HL-60 (cell line): ENCODE results near the gene ZSCAN5A.

Source experiments
- DNase-seq, 2 experiments: peaks; one replicate each; pipeline ENCODE4 v3.0.0-alpha.2; 2010 to 2020; ENCODE audit warnings: low read depth in 1 of 2, low spot score in 1 of 2
- H3K27ac ChIP-seq: fragments of 250-450 bp; sonication (Bioruptor Pico); replicated peaks from 2 replicates; pipeline ENCODE4 v1.5.1; 2020; ENCODE audit warnings: mild to moderate bottlenecking, moderate library complexity
- H3K27me3 ChIP-seq: fragments of 250-450 bp; sonication (Bioruptor Pico); 2 replicates; pipeline ENCODE4 v1.5.1; 2021; ENCODE audit warnings: mild to moderate bottlenecking, moderate library complexity; ENCODE audit not compliant: insufficient read depth, poor library complexity, severe bottlenecking
- H3K4me3 ChIP-seq: replicated peaks from 2 replicates; pipeline ENCODE4 v1.5.1; 2011; ENCODE audit warnings: mild to moderate bottlenecking, control low read depth, low read length; ENCODE audit not compliant: insufficient read depth
- CTCF ChIP-seq: IDR thresholded peaks from one replicate; pipeline ENCODE4 v1.5.1; 2011; ENCODE audit warnings: low read length, control low read depth, inconsistent platforms; ENCODE audit not compliant: insufficient read depth
- GABPA ChIP-seq: IDR thresholded peaks from 2 replicates; pipeline ENCODE4 v1.6.1; 2012; ENCODE audit warnings: low read depth
- POLR2AphosphoS5 ChIP-seq: IDR thresholded peaks from 2 replicates; pipeline ENCODE4 v1.6.1; 2012; ENCODE audit warnings: low read depth
- REST ChIP-seq: IDR thresholded peaks from 2 replicates; pipeline ENCODE4 v1.6.1; 2012; ENCODE audit warnings: low read depth; ENCODE audit not compliant: insufficient replicate concordance
- SPI1 ChIP-seq: IDR thresholded peaks from 2 replicates; pipeline ENCODE4 v1.6.1; 2012; ENCODE audit warnings: low read depth, mild to moderate bottlenecking, borderline replicate concordance

ZSCAN5A gene

GRCh38 chr19:56333506-56333905 is 18.9 kb upstream of the ZSCAN5A start:
- H3K27ac ChIP-seq, result no peak overlapping the region
- H3K27me3 ChIP-seq, result no peaks in the 10 kb centered on the region
- TF ChIP-seq CTCF, result peak; percentile 60
- TF ChIP-seq POLR2AphosphoS5, result no peak
- TF ChIP-seq SPI1, result no peak
- no peak for TF ChIP-seq REST
- DNase-seq, result peak; percentile 52 to 72
- no peak overlapping the region for H3K4me3 ChIP-seq

DNA sequence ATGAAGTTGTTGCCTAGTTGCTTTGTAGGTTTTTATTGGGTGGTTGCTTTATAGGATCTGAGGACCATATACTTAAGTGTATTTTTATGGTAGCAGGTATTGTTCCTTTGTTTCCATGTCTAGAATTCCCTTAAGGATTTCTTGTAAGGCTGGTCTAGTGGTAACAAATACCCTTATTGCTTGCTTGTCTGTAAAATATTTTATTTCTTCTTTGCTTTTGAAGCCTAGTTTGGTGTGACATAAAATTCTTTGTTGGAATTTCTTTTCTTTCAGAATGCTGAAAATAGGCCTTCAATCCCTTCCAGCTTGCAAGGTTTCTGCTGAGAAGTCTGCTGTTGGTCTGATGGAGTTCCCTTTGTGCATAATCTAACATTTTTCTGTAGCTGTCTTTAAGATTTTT is 18.1 kb upstream of the ZSCAN5A start:
- H3K4me3 ChIP-seq, result no peak overlapping the region
- H3K27me3 ChIP-seq, result no peaks in the 10 kb centered on the region
- DNase-seq, result no peak
- no peak for TF ChIP-seq POLR2AphosphoS5
- no peak for TF ChIP-seq CTCF
- TF ChIP-seq SPI1, result no peak
- no peak for TF ChIP-seq GABPA
- no peak for TF ChIP-seq REST
- no peak overlapping the region for H3K27ac ChIP-seq

DNA sequence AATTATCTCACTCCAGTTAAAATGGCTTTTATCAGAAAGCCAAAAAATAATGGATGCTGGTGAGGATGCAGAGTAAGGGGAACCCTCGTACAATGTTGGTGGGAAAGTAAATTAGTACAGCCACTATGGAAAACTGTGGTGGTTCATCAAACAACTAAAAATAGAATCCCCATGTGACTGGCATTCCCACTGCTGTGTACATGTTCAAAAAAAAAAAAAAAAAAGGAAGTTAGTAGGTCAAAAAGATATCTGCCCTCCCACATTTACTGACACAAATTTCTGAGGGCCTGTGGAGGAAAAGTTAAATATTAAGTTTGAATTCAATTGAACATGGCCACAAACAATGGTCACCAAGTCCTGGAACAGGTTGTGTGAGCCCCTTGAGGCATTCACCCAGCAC is 9.8 kb upstream of the ZSCAN5A start:
- Histone ChIP-seq H3K4me3 (no peak overlapping the region), H3K27ac (peak overlapping the region; percentile 63), H3K27me3 (no peaks in the 10 kb centered on the region)
- no peak for DNase-seq
- no peak for TF ChIP-seq SPI1
- no peak for TF ChIP-seq POLR2AphosphoS5
- TF ChIP-seq GABPA, result no peak
- TF ChIP-seq REST, result no peak

DNA sequence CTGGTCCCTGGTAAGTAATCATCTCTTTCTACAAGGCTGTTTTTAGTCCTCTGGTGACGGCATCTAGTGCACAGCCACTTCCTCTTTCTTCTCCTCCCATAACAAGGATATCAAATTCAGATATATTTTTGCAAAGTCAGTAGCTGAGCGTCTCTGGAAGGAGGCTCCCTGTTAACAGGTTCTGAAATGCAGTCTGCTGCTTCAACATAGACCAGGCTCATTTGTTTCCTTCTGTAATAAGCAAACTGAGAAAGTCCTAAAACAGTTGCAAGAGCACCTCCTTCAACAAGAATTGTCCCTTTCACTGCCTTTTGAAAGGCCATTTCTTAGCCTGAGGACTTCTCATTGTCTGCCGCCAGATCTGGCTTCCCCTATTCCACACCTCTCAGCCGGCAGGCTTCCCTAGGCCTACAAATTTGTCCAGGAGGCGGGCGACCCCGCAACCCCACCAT is 7.4 kb upstream of the ZSCAN5A start:
- Histone ChIP-seq H3K4me3 (no peak overlapping the region), H3K27ac (peak overlapping the region; percentile 83), H3K27me3 (no peaks in the 10 kb centered on the region)
- TF ChIP-seq POLR2AphosphoS5 (peak; percentile 51), GABPA (no peak), SPI1 (peak; percentile 99)
- peak in 1 of 2 experiments; percentile 75 for DNase-seq
